Activated naive CD4-positive, alpha-beta T cell treated with Interleukin-2 at 50 U/mL for 16 hours (primary cell): Measurements from ENCODE around the gene ME3.

ENCODE experiments used
- DNase-seq: peaks from one replicate; pipeline ENCODE4 v3.0.0-alpha.2; 2020

ME3 gene

DNA sequence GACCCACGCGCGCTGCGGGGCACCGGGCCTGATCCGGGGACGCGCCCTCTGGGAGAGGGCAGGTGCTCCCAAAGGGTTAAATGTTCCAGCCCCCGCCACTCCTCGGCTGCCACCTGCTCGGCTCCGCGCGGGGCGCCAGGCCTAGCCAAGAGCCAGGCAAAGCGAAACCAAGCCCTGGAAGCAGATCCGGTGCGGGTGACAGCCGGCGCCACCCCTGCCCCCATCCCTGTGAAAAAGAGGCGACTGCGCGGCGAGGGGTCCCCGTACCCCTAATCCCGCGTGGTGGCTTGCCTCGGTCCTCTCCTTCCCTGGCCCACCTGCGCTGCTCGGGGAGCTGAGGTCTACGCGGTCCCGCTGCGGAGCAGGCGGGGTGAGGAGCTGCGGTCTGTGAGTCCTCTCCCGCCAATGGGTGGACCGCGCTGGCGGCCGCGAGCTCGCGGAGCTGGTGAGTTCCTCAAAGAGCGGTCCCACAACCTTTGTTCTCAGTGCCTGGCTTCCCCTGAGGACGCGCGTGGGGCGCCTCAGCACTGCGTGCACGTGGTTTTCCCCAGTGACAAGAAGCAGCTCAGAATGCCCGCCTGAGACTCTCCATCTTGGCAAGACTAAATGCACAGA lies at the start of gene ME3:
Gene ME3 (minus strand): TSS at position 610 of the 615 bp plus-strand sequence.
- DNase-seq, result peak; percentile 40

DNA sequence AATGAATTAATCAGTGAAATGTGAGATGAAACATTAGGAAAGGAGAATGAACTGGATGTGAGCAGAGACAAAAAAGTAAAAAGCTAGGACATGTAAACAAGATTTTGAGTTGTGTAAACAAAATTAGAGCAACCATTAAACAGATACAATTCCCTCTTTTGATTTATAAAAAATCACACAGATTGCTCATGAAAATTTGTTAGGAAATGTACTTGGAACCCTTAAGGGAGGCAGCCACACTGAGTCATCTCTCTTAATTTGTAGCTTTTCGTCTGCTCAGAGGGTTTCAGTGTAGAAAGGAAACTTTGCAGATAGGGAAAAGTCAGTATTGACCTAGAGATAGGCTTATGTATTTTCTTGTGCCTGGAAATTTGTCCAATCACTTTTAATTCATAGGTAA lies 49.6 kb upstream of the ME3 start:
- no peak for DNase-seq

DNA sequence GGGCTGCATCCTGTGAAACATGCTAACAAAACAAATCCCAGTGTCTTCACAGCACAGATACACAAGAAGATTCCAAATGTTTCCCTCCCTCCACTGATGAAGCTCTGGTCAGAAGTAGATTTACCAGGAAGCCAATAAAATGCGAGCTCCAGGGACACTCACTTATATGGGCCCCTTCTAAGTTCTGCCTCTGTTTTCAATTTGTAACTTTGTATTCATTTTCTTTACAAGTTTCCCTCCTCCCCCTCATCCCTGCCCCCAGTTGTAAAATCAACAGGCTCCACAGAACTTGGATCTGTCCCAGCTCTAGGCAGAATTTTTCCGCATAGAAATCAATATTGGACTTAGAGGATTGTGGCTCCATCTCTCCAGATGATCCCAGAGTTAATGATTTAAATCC lies 48.1 kb upstream of the ME3 start:
- no peak for DNase-seq

DNA sequence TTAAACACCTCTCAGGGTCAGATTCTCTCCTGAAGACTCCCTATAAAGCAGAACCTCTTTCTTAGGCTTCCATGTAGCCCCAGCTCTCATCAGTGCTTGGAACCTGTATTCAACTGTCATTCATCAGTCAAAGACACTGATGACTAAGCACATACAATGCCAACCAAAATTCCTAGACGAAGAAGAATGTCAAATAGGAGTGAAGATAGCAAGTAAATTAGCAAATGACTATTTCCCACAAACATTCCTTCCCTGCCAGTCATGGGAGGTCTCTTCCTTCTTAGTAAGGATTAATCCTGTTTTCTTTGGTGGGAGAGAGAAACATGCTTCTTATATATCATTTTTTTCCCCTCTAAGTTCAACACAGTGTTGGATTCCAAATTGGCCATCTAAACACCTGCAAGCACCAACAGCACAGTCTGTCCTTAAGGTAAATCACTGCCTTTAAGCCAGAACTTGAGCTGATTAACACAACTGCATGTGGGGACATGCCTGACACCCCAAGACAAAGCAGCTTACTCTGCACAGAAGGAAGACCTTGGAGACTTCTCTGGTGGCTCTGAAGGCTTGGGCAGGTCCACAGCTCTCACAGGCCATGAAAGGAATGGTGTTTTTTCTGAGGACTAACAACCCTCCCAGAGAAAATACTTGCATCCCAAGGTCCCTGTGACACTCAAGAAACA lies 47.5 kb upstream of the ME3 start:
- DNase-seq, result no peak

DNA sequence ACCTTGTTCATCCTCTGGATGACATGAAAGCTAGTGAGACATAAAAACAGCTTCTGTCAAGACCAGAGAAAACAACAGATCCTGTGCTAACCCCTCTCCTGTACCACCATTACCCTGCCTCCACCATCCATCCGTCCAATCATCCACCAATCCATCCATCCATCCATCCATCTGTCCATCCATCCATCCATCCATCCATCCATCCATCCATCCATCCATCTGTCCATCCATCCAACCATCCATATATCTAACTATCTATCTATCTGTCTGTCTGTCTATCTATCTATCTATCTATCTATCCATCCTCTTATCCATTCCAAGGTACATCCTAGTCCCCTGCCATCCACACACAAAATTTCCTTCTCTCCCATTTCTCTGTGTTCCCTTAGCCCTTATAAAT lies 46.6 kb upstream of the ME3 start:
- no peak for DNase-seq

DNA sequence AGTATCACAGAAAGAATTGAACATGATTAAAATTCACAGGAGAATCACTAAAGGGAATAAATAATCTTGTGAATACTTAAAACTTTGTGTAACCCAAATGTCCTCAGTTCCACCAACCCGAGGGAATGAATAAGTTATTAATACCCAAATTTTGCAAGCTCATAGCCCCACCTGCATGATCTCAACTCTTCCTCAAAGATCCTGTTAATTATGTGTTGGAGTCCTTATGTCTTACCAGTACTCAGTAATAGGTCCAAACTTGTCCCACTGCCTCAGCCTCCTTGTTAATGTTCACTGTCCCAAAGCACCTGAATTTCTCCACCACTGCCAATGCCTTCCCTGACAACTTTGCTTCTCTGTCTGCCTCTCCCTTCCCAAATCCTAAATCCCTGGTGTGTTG lies 46.1 kb upstream of the ME3 start:
- DNase-seq, result no peak

DNA sequence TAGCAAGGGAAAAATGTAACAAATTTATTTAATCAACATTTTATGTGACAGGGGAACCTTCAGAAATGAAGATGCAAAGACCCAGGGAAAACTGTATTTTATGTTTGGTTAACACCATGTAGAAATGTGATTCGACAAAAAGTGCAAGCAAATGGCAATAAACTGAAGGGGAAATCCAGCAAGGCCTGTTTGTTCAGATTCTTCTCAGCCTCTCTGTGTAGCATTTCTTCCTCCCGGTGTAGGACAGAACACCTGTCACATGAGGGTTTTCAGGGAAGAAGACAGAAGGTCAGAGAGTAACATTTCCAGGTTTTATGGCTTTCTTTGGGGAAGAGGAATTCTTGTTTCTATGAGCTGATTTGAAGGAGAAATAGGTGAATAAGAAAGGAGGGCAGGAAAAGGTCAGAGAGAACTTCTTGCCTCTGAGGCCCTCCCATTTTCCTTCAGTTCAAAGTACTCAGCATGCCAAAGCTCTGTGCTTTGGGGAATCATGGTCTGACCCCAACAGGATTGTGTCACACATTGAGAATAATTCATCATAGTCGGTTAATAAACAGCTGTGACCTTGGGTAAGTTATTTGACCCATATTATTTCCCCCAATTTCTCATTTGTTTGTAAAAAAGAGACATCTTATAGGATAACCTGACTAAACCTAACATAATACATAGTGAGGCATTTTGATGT lies 45.5 kb upstream of the ME3 start:
- no peak for DNase-seq

DNA sequence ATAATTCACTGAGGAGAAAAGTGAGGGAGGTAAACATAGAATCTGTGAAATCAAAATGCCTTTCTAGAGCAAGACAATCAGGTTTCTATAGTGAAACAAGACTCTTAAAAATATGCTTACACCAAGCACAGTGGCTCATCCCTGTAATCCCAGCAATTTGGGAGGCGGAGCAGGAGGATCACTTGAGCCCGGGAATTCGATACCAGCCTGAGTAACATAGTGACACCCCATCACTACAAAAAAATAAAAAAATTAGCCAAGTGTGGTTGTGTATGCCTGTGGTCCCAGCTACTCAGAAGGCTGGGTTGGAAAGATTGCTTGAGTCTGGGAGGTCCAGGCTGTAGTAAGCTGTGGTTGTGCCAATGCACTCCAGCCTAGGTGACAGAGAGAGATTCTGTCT lies 43.2 kb upstream of the ME3 start:
- DNase-seq, result no peak

DNA sequence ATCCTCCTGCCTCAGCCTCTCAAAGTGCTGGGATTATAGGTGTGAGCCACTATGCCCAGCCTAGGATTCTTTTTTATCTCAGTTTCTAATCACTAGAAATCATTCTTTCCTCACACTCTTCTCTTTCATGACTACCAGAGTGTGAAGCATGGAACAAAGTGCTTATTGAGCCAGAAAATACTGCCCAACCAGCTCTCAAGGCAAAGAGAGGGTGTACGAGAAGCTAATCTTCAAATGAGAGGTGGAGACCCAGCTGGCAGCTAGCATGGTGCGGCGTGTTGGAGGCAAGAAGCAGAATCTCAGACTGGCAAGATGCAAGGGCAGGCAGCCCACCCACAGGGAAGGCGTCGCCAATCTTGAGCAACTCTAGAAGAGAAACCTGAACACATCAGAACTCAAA lies 41.1 kb upstream of the ME3 start:
- DNase-seq, result no peak

DNA sequence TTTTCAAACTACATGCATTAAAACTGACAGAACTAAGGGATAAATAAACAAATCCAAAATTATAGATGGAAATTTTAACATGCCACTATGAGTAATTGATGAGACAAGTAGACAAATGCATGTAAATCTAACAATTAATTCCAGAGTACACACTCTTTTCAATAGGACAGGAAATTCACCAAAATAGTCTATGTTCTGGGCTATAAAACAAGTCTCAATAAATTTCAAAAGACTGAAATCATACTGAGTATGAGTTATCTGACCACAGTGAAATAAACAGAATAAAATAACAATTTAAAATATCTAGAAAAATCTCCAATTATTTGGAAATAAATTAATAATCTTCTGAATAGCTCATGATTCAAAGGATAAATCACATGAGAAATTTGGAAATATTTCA lies 38.5 kb upstream of the ME3 start:
- no peak for DNase-seq

DNA sequence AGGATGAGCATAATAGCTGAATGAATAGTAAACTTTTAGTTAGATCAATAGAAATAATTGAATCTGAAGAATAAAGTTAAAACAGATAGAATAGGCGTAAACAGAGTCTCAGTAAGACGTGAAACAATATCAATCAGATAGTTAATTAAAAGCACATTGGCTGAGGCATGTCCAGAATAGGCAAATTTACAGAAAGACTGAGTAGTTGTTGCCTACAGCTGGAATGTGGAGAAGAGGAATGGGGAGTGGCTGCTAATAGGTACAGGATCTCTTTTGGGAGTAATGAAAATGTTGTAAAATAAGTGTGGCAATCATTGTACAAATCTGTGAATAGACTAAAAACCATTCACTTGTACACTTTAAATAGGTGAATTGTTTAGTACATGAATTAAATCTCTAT lies 36.3 kb upstream of the ME3 start:
- no peak for DNase-seq

DNA sequence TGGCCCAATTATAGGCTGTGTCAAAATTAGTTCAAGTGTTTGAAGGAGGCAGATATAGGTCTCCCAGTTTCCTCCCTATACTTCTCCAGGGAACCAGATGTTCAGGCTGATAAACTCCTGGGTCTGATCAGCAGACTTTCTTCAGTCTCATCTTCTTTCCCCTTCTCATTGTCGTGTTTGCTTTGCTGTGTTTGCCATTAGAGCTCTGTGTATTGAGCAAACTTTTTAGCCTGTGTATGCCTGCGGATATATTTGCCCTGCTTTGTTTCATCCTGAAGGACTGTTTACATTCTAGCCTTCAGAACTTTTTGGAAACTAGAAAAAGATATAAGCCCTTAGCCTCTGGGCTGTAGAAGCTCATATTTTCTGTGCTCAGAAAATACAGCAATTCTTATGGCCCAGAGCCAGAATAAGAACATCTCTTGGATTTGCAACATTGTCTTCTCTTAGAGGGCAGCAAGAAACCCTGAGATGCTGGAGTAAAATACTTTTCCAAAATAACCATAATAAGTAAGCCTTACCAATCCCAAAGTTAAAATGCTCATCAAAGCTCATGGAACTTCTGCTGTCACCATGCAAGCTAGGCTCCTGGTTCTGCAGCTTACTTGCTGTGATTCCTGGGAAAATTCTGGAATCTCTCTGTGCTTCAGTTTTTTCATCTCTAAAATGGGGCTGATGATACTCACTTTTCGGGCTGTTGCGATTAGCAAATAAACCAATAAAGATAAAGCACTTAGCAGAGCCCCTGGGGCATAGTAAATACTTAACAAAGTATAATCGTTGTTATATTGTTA lies 34.1 kb upstream of the ME3 start:
- DNase-seq, result no peak

DNA sequence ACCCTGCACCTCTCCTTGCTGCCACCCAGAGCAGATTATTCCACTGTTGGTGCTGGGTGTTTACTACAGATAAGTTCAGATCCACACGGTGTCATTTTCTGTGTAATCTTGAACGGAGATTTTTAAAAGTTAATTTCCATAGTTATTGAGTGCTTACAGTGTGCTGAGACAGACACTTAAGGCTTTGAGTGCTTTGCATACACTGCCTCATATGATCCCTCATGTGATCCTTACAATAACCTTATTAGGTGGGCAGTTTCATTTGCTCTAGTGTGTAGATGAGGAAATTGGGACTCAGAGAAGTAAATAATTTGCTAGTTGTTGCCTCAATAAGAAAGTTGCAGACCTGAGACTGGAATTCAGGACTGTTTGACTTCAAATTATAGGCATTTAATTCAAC lies 32.3 kb upstream of the ME3 start:
- DNase-seq, result no peak

DNA sequence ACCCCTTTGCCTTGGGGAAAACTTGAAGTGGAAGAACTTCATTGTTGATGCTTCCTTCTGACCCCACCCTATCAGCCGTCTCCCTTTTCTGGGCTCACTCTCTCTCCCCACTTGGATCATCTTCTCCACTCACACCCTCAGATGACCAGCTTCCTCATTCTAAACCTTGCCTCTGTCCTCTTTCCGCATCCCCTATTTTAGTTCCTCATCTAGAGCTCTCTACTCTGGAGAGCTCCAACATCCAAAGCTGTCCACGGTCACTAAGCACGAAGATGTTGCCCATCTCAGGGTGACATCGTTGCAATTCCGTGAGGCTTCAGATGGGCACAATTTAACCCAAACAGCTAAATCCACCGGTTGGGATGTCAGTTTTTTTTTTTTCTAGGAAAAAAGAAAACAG lies 31.6 kb upstream of the ME3 start:
- DNase-seq, result no peak

DNA sequence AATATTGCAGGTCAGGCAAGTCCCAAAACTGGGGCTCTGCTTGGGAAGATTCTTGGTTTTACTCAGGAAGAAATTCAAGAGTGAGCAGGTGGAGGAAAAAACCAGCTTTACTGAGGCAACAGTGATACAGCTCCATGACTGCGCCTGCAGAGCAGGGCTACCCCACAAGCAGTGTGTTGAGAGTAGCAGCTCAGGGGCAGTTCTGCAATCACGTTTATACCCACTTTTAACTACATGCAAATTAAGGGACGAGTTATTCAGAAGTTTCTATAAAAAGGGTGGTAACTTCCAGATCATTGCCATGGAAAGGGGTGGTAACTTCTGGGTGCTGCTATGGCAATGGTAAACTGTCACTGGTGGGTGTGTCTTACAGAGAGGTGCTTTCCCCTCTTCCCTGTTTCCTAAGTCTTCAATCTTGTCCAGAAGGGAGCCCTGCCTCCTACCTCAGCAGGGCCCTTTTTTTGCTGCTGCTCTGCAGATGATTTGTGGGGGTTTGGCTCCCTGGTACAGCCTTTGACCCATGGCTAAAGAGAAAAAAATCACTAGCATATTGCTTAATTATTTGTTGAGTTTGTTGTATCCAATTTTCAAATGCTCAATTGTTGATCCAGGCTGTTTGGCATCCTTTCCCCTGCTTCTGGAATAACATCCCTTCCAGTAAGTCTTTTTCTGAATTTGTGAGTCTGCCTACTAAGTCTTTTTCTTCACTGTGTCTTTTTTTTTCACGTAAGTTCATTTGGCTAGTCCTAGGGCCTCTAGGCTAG lies 30.0 kb upstream of the ME3 start:
- no peak for DNase-seq

DNA sequence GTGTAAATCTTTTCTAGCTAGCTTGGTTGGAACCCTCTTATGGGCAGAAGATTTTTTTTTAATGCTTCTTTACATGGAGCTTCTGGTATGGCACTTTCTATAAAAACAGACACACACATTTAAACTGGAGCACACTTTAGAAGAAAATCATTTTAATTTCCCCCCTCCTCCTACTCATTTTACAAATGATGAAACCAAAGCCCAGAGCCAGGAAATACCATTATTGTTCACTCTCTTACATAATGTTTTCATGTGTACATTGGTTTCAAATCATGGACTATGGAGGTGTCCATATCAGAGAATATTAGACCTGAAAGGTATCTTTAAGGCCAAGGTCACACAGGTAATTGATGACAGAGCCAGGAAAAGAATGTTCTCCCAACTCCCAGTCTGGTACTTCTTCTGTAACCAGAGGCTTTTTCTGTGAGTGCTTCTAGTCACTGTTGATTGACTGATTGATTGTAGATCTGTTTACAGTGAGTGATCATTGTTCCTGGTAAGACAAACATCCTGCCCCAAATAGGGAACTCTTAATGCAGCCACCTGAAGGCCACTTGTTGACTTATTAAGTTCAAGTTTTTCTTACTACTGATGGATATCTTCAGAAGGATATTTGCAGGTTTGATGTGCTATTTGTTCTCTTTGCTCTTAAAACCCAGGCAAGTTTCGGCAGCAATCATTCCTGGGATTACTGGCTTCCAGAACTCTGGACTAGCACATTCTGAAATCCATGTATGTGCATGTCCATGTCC lies 26.8 kb upstream of the ME3 start:
- DNase-seq, result no peak

DNA sequence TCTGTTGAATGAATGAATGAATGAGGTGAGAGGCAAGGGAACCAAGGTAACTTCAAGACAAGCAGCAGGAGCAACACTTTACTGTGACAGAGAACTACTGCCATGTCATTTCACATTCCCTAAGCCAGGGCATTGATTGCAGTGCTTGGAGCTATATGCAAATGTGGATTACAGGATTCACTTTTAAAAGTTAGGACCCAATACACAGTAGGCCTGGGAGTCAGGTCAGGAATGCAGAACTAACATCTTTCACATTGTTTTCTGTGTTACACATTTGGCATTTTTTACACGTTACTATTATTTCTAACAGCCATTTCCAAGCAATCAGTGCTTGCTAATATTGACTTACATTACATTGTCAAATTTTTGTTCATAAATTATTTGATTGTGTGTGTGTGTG lies 26.2 kb upstream of the ME3 start:
- DNase-seq, result no peak

DNA sequence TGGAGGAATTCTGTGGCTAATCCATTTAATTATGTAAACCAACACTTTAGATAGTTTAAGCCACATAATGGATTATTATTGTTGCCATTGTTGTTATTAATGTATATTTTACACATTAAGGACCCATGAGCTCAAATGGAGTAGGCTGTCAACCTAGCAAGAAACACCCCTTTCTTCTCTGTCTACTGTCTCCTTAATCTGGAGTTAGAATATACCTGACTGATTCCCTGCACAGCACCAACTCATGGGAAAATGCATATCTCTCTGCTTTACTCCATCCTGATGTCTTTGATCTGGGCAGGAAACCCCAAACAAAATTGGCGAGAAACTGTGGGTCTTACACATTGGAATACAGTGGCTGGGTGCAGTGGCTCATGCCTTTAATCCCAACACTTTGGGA lies 24.0 kb upstream of the ME3 start:
- no peak for DNase-seq

DNA sequence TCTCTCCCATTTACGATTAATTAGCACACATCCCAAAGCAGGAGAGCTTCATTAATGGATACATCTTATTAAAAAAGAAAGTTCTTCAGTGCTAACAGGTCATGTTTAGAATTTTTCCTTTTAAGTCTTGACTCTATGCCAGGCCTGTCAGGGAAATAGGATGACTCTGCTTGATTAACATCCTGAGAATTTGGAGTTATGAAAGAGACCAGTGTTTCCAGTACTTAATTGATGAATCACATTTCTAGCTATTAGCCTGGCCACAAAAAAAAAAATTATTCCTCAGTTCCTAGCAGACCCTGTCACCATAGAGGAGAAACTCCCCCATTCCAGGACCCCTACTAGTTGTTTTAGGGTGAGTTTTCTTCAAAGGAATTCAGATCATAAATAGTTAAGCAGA lies 23.6 kb upstream of the ME3 start:
- no peak for DNase-seq

DNA sequence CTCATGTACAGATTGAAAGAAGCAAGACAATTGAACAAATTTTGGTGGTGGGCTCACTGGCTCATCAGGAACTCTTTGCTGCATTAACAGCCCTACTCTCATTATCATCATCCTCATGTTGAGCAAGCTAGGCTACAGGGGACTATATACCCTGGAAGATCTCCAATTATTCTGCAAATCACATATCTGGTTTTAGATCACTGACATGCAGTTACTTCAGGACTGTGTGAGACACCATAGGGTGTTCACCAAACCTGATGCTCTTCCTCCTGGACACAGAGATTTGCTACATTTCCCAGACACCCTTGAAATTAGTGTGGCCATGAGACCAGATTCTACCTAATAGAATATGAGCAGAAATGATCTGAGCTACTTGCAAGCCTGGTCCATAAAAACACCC lies 23.0 kb upstream of the ME3 start:
- no peak for DNase-seq

DNA sequence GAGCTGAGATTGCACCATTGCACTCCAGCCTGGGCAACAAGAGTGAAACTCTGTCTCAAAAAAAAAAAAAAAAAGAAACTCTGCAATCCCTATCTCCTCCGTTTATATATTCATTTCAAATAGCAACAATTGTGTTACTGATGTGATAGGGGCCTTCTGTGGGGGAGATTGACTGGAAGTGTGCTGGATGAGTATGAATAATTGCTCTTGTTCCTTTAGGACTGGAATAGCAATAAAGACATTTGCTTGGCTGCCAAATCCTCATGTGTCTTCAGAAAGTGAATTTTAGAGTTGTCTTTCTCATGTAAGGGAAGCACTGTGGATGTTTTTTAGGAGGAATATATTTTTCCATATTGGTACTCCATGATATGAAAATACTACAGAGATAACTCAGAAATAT lies 21.1 kb upstream of the ME3 start:
- no peak for DNase-seq

DNA sequence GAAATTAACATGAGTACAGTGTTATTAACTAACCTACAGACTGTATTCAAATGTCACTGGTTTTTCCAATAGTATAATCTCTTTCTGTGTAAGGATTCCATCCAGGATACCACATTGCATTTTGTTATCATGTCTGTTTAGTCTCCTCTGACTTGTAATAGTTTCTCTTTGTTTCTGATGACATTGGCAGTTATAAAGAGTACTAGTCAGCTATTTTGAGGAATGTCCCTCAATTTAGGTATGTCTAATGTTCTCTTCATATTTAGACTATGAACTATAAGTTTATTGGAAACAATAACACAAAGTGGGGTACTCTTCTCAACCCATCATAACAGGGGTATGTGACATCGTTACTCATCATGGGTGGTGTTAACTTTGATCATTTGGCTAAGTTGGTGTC lies 20.3 kb upstream of the ME3 start:
- DNase-seq, result no peak
